Measurements from ENCODE around the gene IFITM10. TPM values are rescaled to one million over a fixed set of nuclear protein-coding genes. Genes with fewer than 3 reads are reported as not detected.

The IFITM10 gene
- total and polyA plus RNA-seq, 2 donors (not counting 1 experiment from before 2014, with no cell fraction given) = 0.15 to 0.50 TPM

- no peak overlapping the region for H3K9ac ChIP-seq (ENCODE audit: insufficient read depth, low read length)
- H3K4me3 ChIP-seq (replicated peaks in 1 of 4; ENCODE audit: control extremely low read depth in 1 of 4, insufficient read depth in 1 of 4, low read depth in 3 of 4, low read length in 4 of 4) = no peak overlapping the region
- TF ChIP-seq CTCF (conservative IDR thresholded peaks at IDR 0.05 in 1 of 2, IDR thresholded peaks at IDR 0.05 in 1 of 2; ENCODE audit: low read depth in 1 of 2, low read length in 2 of 2) (no peak), EZH2 (IDR thresholded peaks at IDR 0.05; ENCODE audit: low read length, missing control alignments) (no peak)
- H3K27ac ChIP-seq (ENCODE audit: insufficient read depth, low read length) = no peak overlapping the region
- H3K27me3 ChIP-seq (ENCODE audit: control insufficient read depth, insufficient read depth, low read length) = peaks cover 2% of the 10 kb centered on the region
- no peak for DNase-seq (ENCODE audit: low read depth in 2 of 2)
- no peaks in the 10 kb centered on the region for H3K9me3 ChIP-seq (ENCODE audit: control insufficient read depth, insufficient read depth, low read depth, low read length)
- H3K4me2 ChIP-seq (ENCODE audit: extremely low read depth, insufficient read depth, low read length) = no peak overlapping the region
- H3K36me3 ChIP-seq (ENCODE audit: control insufficient read depth, insufficient read depth, low read length) = no peaks in the 10 kb centered on the region
- H2AFZ ChIP-seq (ENCODE audit: low read length) = no peak overlapping the region
- no peaks in the 10 kb centered on the region for H3K4me1 ChIP-seq (ENCODE audit: control insufficient read depth, extremely low read depth, insufficient read depth, low read length)
- H3K79me2 ChIP-seq (ENCODE audit: control insufficient read depth, insufficient read depth, low read length) = no peaks in the 10 kb centered on the region
- no peaks in the 10 kb centered on the region for H4K20me1 ChIP-seq (ENCODE audit: control insufficient read depth, extremely low read depth, insufficient read depth, low read length)
Observed at GRCh38 chr11:1714908-1715885, 35.2 kb downstream of the IFITM10 start.

- no peaks in the 10 kb centered on the region for H3K79me2 ChIP-seq (ENCODE audit: control insufficient read depth, insufficient read depth, low read length)
- H2AFZ ChIP-seq (ENCODE audit: low read length) = no peak overlapping the region
- H4K20me1 ChIP-seq (ENCODE audit: control insufficient read depth, extremely low read depth, insufficient read depth, low read length) = no peaks in the 10 kb centered on the region
- H3K4me1 ChIP-seq (ENCODE audit: control insufficient read depth, extremely low read depth, insufficient read depth, low read length) = no peaks in the 10 kb centered on the region
- no peak for TF ChIP-seq EZH2 (IDR thresholded peaks at IDR 0.05; ENCODE audit: low read length, missing control alignments)
- no peak for TF ChIP-seq CTCF (conservative IDR thresholded peaks at IDR 0.05 in 1 of 2, IDR thresholded peaks at IDR 0.05 in 1 of 2; ENCODE audit: low read depth in 1 of 2, low read length in 2 of 2)
- no peak for DNase-seq (ENCODE audit: low read depth in 2 of 2)
- H3K27me3 ChIP-seq (ENCODE audit: control insufficient read depth, insufficient read depth, low read length) = peaks cover 8% of the 10 kb centered on the region
- H3K9me3 ChIP-seq (ENCODE audit: control insufficient read depth, insufficient read depth, low read depth, low read length) = no peaks in the 10 kb centered on the region
- H3K36me3 ChIP-seq (ENCODE audit: control insufficient read depth, insufficient read depth, low read length) = no peaks in the 10 kb centered on the region
- H3K4me3 ChIP-seq (replicated peaks in 1 of 4; ENCODE audit: control extremely low read depth in 1 of 4, insufficient read depth in 1 of 4, low read depth in 3 of 4, low read length in 4 of 4) = no peak overlapping the region
- no peak overlapping the region for H3K9ac ChIP-seq (ENCODE audit: insufficient read depth, low read length)
- no peak overlapping the region for H3K4me2 ChIP-seq (ENCODE audit: extremely low read depth, insufficient read depth, low read length)
- H3K27ac ChIP-seq (ENCODE audit: insufficient read depth, low read length) = no peak overlapping the region
Observed at GRCh38 chr11:1708716-1709115, 41.7 kb downstream of the IFITM10 start.

- H3K27me3 ChIP-seq (ENCODE audit: control insufficient read depth, insufficient read depth, low read length) = peaks cover 8% of the 10 kb centered on the region
- H3K9me3 ChIP-seq (ENCODE audit: control insufficient read depth, insufficient read depth, low read depth, low read length) = no peaks in the 10 kb centered on the region
- no peaks in the 10 kb centered on the region for H3K36me3 ChIP-seq (ENCODE audit: control insufficient read depth, insufficient read depth, low read length)
- no peak for TF ChIP-seq EZH2 (IDR thresholded peaks at IDR 0.05; ENCODE audit: low read length, missing control alignments)
- no peak for TF ChIP-seq CTCF (conservative IDR thresholded peaks at IDR 0.05 in 1 of 2, IDR thresholded peaks at IDR 0.05 in 1 of 2; ENCODE audit: low read depth in 1 of 2, low read length in 2 of 2)
- H3K9ac ChIP-seq (ENCODE audit: insufficient read depth, low read length) = no peak overlapping the region
- no peaks in the 10 kb centered on the region for H3K4me1 ChIP-seq (ENCODE audit: control insufficient read depth, extremely low read depth, insufficient read depth, low read length)
- no peak overlapping the region for H3K4me2 ChIP-seq (ENCODE audit: extremely low read depth, insufficient read depth, low read length)
- no peak overlapping the region for H2AFZ ChIP-seq (ENCODE audit: low read length)
- no peak overlapping the region for H3K4me3 ChIP-seq (replicated peaks in 1 of 4; ENCODE audit: control extremely low read depth in 1 of 4, insufficient read depth in 1 of 4, low read depth in 3 of 4, low read length in 4 of 4)
- no peaks in the 10 kb centered on the region for H3K79me2 ChIP-seq (ENCODE audit: control insufficient read depth, insufficient read depth, low read length)
- no peak overlapping the region for H3K27ac ChIP-seq (ENCODE audit: insufficient read depth, low read length)
- no peaks in the 10 kb centered on the region for H4K20me1 ChIP-seq (ENCODE audit: control insufficient read depth, extremely low read depth, insufficient read depth, low read length)
- DNase-seq (ENCODE audit: low read depth in 2 of 2) = no peak
Observed at GRCh38 chr11:1707751-1708150, 42.6 kb downstream of the IFITM10 start.

Measured in fibroblast of lung (primary cell).